ENCODE measurements around the gene AFF3. TPM values are rescaled to one million over a fixed set of nuclear protein-coding genes. Genes with fewer than 3 reads are reported as not detected.

Gene AFF3
- total and polyA plus RNA-seq, 2 experiments from 2014 or later, result 7.3 to 7.8 TPM

DNA sequence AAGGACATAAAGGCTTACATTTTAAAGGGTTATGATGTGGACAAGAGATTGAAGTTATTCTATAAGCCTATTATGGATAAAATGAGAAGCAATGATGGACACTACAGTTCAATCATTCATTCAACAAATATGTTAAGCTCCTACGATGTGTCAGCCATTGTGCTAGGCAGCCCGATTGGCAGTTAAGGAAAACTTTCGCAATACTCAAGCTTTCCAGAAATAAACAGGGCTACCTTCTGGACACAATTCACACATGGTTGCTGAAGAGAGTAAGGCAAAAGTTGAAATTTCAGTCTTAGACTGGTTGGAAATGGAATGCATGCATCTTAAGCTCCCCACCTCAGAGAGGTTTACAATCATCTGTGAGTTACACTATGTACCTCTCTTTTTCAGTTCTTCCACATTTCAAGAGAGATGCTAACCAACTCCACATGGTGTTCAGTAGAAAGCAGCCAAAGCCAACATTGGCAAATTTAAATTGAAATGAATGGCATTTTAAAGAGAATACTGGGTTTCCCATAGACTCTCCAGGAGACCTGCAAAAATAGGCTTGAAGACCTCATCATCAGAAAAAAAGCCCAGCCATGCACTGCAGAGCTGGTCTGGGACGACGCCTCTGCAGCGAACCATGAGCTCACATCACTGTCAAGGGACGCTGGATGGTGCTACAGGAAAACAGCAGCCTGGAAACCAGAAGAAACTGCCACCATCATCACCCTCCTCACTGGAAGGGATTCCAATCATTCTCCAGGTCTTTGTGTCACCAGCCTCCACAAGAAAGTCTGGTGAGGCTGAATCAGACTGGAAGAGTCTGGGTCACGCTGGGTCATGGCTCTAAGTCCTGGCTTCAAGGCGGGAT lies 276.3 kb downstream of the AFF3 start:
- Histone ChIP-seq H3K27me3 (no peaks in the 10 kb centered on the region), H3K4me2 (no peak overlapping the region), H3K79me2 (no peaks in the 10 kb centered on the region), H3K4me3 (no peak overlapping the region), H3K36me3 (replicated peaks; ENCODE audit: insufficient read depth, low read depth) (no peaks in the 10 kb centered on the region), H2AFZ (no peak overlapping the region), H4K20me1 (ENCODE audit: insufficient read depth, poor library complexity, severe bottlenecking) (no peaks in the 10 kb centered on the region), H3K4me1 (ENCODE audit: insufficient read depth) (no peaks in the 10 kb centered on the region), H3K27ac (no peak overlapping the region), H3K9me3 (ENCODE audit: low read depth) (no peaks in the 10 kb centered on the region), H3K9me2 (replicated peaks; ENCODE audit: insufficient read depth) (no peaks in the 10 kb centered on the region)
- TF ChIP-seq EZH2phosphoT487 (IDR thresholded peaks at IDR 0.05; ENCODE audit: low read depth, severe bottlenecking, unreplicated experiment) (no peak), EZH2 (IDR thresholded peaks at IDR 0.05; ENCODE audit: borderline replicate concordance) (no peak)
- TF ChIP-seq, protein P1, sequence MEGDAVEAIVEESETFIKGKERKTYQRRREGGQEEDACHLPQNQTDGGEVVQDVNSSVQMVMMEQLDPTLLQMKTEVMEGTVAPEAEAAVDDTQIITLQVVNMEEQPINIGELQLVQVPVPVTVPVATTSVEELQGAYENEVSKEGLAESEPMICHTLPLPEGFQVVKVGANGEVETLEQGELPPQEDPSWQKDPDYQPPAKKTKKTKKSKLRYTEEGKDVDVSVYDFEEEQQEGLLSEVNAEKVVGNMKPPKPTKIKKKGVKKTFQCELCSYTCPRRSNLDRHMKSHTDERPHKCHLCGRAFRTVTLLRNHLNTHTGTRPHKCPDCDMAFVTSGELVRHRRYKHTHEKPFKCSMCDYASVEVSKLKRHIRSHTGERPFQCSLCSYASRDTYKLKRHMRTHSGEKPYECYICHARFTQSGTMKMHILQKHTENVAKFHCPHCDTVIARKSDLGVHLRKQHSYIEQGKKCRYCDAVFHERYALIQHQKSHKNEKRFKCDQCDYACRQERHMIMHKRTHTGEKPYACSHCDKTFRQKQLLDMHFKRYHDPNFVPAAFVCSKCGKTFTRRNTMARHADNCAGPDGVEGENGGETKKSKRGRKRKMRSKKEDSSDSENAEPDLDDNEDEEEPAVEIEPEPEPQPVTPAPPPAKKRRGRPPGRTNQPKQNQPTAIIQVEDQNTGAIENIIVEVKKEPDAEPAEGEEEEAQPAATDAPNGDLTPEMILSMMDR (IDR thresholded peaks at IDR 0.05; ENCODE audit: poor library complexity), result no peak
- DNase-seq (ENCODE audit: low spot score), result no peak
- 91% methylated on average over 9 of the region's 9 CpGs for WGBS (ENCODE audit: low lambda C conversion rate, missing lambda C conversion rate)

DNA sequence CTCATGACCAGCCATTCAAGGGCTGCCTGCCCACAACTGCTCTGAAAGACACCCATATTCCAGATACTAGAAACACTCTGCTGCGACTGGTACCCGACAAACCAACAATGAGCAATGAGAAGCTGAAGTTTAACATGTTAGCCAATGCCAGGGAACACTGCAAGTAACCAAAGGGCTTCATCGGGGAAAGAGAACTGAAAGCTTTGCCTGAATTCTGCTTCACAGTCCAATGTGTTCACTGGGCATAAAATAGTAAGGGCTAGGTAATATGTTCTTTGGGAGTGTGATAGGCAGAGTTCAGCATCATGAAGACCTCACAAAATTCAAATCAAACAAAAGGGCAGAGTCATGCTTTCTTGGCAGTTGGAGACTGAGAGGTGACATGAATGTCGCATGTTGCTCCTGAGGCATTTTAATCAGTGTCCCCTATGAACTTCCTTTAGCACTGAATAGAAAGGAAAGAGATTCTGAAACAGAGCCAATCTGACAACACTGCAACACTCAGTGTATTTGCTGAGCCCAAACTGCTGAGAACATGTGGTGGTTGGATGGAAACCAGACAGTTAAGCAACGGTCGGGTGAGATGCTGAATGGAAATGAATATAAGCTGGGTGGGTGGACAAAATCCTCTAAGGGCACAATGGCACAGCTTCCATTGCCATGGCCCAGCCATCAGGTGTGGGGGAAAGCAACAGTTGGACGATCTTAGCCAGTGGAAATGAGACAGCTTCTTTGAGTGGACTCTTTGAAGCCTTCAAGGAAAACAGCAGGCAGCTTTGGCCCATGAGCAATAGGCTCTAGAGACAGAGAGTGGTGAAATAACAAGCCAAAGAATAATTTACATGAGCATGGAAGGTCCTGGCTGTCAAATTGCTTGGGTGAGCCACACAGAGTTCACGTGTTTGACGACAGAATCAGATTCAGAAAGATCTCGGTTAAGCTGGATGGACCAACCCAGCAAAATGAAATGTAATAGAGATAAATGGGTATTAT lies 277.5 kb downstream of the AFF3 start:
- Histone ChIP-seq H3K4me3 (no peak overlapping the region), H3K27ac (no peak overlapping the region), H3K36me3 (replicated peaks; ENCODE audit: insufficient read depth, low read depth) (no peaks in the 10 kb centered on the region), H3K4me1 (ENCODE audit: insufficient read depth) (no peaks in the 10 kb centered on the region), H3K9me3 (ENCODE audit: low read depth) (no peaks in the 10 kb centered on the region), H3K9me2 (replicated peaks; ENCODE audit: insufficient read depth) (no peaks in the 10 kb centered on the region), H3K79me2 (no peaks in the 10 kb centered on the region), H3K27me3 (no peaks in the 10 kb centered on the region), H2AFZ (no peak overlapping the region), H3K4me2 (no peak overlapping the region), H4K20me1 (ENCODE audit: insufficient read depth, poor library complexity, severe bottlenecking) (no peaks in the 10 kb centered on the region)
- WGBS (ENCODE audit: low lambda C conversion rate, missing lambda C conversion rate), result 87% methylated on average over 10 of the region's 10 CpGs
- TF ChIP-seq EZH2phosphoT487 (IDR thresholded peaks at IDR 0.05; ENCODE audit: low read depth, severe bottlenecking, unreplicated experiment), result no peak
- TF ChIP-seq EZH2 (IDR thresholded peaks at IDR 0.05; ENCODE audit: borderline replicate concordance), result no peak
- TF ChIP-seq, protein P1 (IDR thresholded peaks at IDR 0.05; ENCODE audit: poor library complexity), result no peak
- DNase-seq (ENCODE audit: low spot score), result no peak

DNA sequence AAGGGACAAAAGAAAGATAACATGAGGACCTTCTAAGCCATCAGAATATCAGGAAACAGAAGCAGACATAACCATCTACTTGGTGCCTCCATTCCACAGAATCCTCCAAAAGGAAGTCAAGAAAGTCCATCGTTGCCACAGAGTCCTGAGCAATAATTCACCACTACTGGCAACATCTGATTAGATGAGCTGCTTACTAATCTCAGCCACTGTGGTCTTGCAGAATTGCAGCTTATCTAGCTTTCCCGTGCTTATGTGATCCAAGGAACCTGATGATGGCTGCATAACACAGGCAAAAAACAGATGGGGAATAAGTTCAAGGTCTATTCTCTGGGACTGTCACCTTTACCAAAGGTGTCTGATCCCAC lies 278.5 kb downstream of the AFF3 start:
- no peak overlapping the region for H3K4me2 ChIP-seq
- H3K9me2 ChIP-seq (replicated peaks; ENCODE audit: insufficient read depth), result no peaks in the 10 kb centered on the region
- TF ChIP-seq, protein P1 (IDR thresholded peaks at IDR 0.05; ENCODE audit: poor library complexity), result no peak
- TF ChIP-seq EZH2phosphoT487 (IDR thresholded peaks at IDR 0.05; ENCODE audit: low read depth, severe bottlenecking, unreplicated experiment) (no peak), EZH2 (IDR thresholded peaks at IDR 0.05; ENCODE audit: borderline replicate concordance) (no peak)
- H3K79me2 ChIP-seq, result no peaks in the 10 kb centered on the region
- H3K4me1 ChIP-seq (ENCODE audit: insufficient read depth), result no peaks in the 10 kb centered on the region
- no peak overlapping the region for H3K27ac ChIP-seq
- no peaks in the 10 kb centered on the region for H3K9me3 ChIP-seq (ENCODE audit: low read depth)
- WGBS (ENCODE audit: low lambda C conversion rate, missing lambda C conversion rate), result 64% methylated on average over 2 of the region's 2 CpGs
- no peak for DNase-seq (ENCODE audit: low spot score)
- H3K27me3 ChIP-seq, result no peaks in the 10 kb centered on the region
- H3K4me3 ChIP-seq, result no peak overlapping the region
- no peaks in the 10 kb centered on the region for H3K36me3 ChIP-seq (replicated peaks; ENCODE audit: insufficient read depth, low read depth)
- H2AFZ ChIP-seq, result no peak overlapping the region
- no peaks in the 10 kb centered on the region for H4K20me1 ChIP-seq (ENCODE audit: insufficient read depth, poor library complexity, severe bottlenecking)

Data from hepatocyte (in vitro differentiated cells).